Endothelial cell of umbilical vein (primary cell): ENCODE data around the gene TWIST2. TPM values are rescaled to one million over a fixed set of nuclear protein-coding genes. Genes with fewer than 3 reads are reported as not detected.

Experiments used
- BruUV-seq: library from RNA; stranded (reverse); fragments of 400-500 nt; replicated peaks from 2 replicates; lab custom pipeline; 2021; lab: Mats Ljungman, UMichigan
- CTCF ChIA-PET: fragments of 300-600, 350-600 bp; sonication (Branson Sonifier 250); formaldehyde crosslinking; loops from one replicate; lab custom pipeline; 2021; ENCODE audit warnings: antibody characterized with exemption, inconsistent platforms; lab: Charles Lee
- POLR2A ChIA-PET: fragments of 300-600, 350-600 bp; sonication (Branson Sonifier 250); formaldehyde crosslinking; loops from one replicate; lab custom pipeline; 2021; ENCODE audit warnings: antibody characterized with exemption, inconsistent platforms; lab: Charles Lee
- DNase-seq: peaks from one replicate; pipeline ENCODE4 v3.0.0-alpha.2; 2011; ENCODE audit warnings: low read depth, low spot score
- FAIRE-seq: peaks from 2 replicates; lab custom pipeline; 2011; peaks lifted over from hg19 to GRCh38; lab: Jason Lieb, UNC
- H2AFZ ChIP-seq: 2 replicates; pipeline ENCODE4 v1.6.0; 2012; ENCODE audit warnings: low read depth, low read length, control low read depth, inconsistent platforms
- H3K27ac ChIP-seq: 2 replicates; pipeline ENCODE4 v1.5.1; 2011; ENCODE audit warnings: low read depth, mild to moderate bottlenecking, control low read depth, low read length, moderate library complexity; ENCODE audit not compliant: insufficient read depth
- H3K27me3 ChIP-seq, 2 experiments: 2 replicates each; pipeline versions ENCODE4 v1.6.0 to v1.6.1; 2011; ENCODE audit warnings: low read length in 2 of 2, mixed read lengths in 1 of 2; ENCODE audit not compliant: control insufficient read depth in 2 of 2, insufficient read depth in 2 of 2
- H3K36me3 ChIP-seq, 2 experiments: 2 replicates in 1 of 2; 3 replicates in 1 of 2; pipeline ENCODE4 v1.5.1; 2011; ENCODE audit warnings: low read length in 2 of 2, mild to moderate bottlenecking in 1 of 2, moderate library complexity in 1 of 2; ENCODE audit not compliant: control insufficient read depth in 2 of 2, insufficient read depth in 2 of 2; ENCODE audit errors: extremely low read depth in 1 of 2
- H3K4me1 ChIP-seq: 3 replicates; pipeline ENCODE4 v1.5.1; 2011; ENCODE audit warnings: mild to moderate bottlenecking, low read length; ENCODE audit not compliant: control insufficient read depth, insufficient read depth; ENCODE audit errors: extremely low read depth
- H3K4me2 ChIP-seq: 2 replicates; pipeline ENCODE4 v1.6.1; 2011; ENCODE audit warnings: low read length, control low read depth, mixed read lengths; ENCODE audit not compliant: insufficient read depth
- H3K4me3 ChIP-seq, 3 experiments: fragments of 200-600 bp in 1 of 3; sonication (generic), shearing (Covaris generic) in 1 of 3; replicated peaks in 1 of 3; 2 replicates each; pipeline ENCODE4 v1.5.1; 2011 to 2016; ENCODE audit warnings: control low read depth in 3 of 3, low read length in 3 of 3, mild to moderate bottlenecking in 2 of 3, inconsistent platforms in 1 of 3, low read depth in 1 of 3, moderate library complexity in 1 of 3; ENCODE audit not compliant: insufficient read depth in 1 of 3
- H3K79me2 ChIP-seq: 2 replicates; pipeline ENCODE4 v1.6.0; 2012; ENCODE audit warnings: low read length, inconsistent platforms; ENCODE audit not compliant: control insufficient read depth, insufficient read depth
- H3K9ac ChIP-seq: replicated peaks from 2 replicates; pipeline ENCODE3; 2011; ENCODE audit warnings: low read length, control low read depth; ENCODE audit not compliant: insufficient read depth; ENCODE audit errors: extremely low read depth
- H3K9me1 ChIP-seq: replicated peaks from 3 replicates; pipeline ENCODE4 v1.6.0; 2011; ENCODE audit warnings: mild to moderate bottlenecking, low read length; ENCODE audit not compliant: control insufficient read depth, insufficient read depth; ENCODE audit errors: extremely low read depth
- H3K9me3 ChIP-seq: replicated peaks from 2 replicates; pipeline ENCODE4 v1.5.1; 2012; ENCODE audit warnings: low read length, inconsistent platforms; ENCODE audit not compliant: control insufficient read depth, insufficient read depth
- H4K20me1 ChIP-seq: replicated peaks from 2 replicates; pipeline ENCODE3; 2011; ENCODE audit warnings: mild to moderate bottlenecking, low read length; ENCODE audit not compliant: control insufficient read depth, insufficient read depth; ENCODE audit errors: extremely low read depth
- EZH2 ChIP-seq: IDR thresholded peaks from 2 replicates; pipeline ENCODE4 v1.6.1; 2012; ENCODE audit warnings: borderline replicate concordance, low read depth, mild to moderate bottlenecking, moderate library complexity, low read length, inconsistent platforms; ENCODE audit not compliant: severe bottlenecking
- FOS ChIP-seq: IDR thresholded peaks from 2 replicates; pipeline ENCODE4 v1.6.1; 2011; ENCODE audit warnings: mild to moderate bottlenecking, low read length, moderate library complexity, borderline replicate concordance; ENCODE audit not compliant: insufficient read depth
- GATA2 ChIP-seq: IDR thresholded peaks from 2 replicates; pipeline ENCODE4 v1.7.0; 2011; ENCODE audit warnings: low read depth, mild to moderate bottlenecking, moderate library complexity, mixed read lengths, low read length; ENCODE audit not compliant: insufficient read length, insufficient read depth
- JUN ChIP-seq: IDR thresholded peaks from 2 replicates; pipeline ENCODE4 v1.6.1; 2011; ENCODE audit warnings: borderline replicate concordance, low read depth; ENCODE audit not compliant: insufficient read length, insufficient read depth
- MYC ChIP-seq: IDR thresholded peaks from one replicate; pipeline ENCODE4 v1.6.1; 2011; ENCODE audit warnings: mild to moderate bottlenecking, low read depth, low read length
- POLR2A ChIP-seq: IDR thresholded peaks from 2 replicates; pipeline ENCODE4 v1.6.1; 2012; ENCODE audit warnings: low read depth, mild to moderate bottlenecking, control low read depth, low read length
- POLR2AphosphoS5 ChIP-seq: IDR thresholded peaks from 2 replicates; pipeline ENCODE4 v1.6.1; 2012; ENCODE audit warnings: low read depth, mild to moderate bottlenecking, control low read depth, low read length, moderate library complexity; ENCODE audit not compliant: insufficient read depth
- dilution Hi-C: fragments of 300-500 bp; cut with MboI; formaldehyde crosslinking; loops from one replicate; pipeline ENCODE4 v1.15.0; 2019; ENCODE audit warnings: low sequenced_read_pairs; ENCODE audit not compliant: extremely low pct_ligation_motif_present
- intact Hi-C: fragments of 100-400 bp; cut with micrococcal nuclease; formaldehyde crosslinking; loops from one replicate; pipeline ENCODE4 v1.10.0; 2022
- polyA plus RNA-seq, 4 experiments: library from polyadenylated mRNA; depleted of rRNA in 3 of 4; stranded (reverse) in 3 of 4; unstranded in 1 of 4; fragments of >200 nt; gene quantifications; 2 replicates each; pipeline versions ENCODE4 v1.2.1 to v1.2.3, GENCODE V29; 2011 to 2012; ENCODE audit warnings: missing spikeins in 1 of 4
- total RNA-seq: library from RNA; stranded (reverse); gene quantifications from 2 replicates; pipeline ENCODE4 v1.2.3, GENCODE V29; 2021
- TF ChIP-seq, protein P1 (sequence below), 2 donors: IDR thresholded peaks; 1 replicate in 1 of 2; 2 replicates in 1 of 2; pipeline ENCODE4 v1.5.1; 2011; ENCODE audit warnings: low read length in 2 of 2, mild to moderate bottlenecking in 2 of 2, moderate library complexity in 2 of 2, control low read depth in 1 of 2, inconsistent platforms in 1 of 2, low read depth in 1 of 2; ENCODE audit not compliant: insufficient read depth in 1 of 2; ENCODE audit errors: extremely low read depth in 1 of 2
- TF ChIP-seq, protein P2 (sequence below): IDR thresholded peaks from 2 replicates; pipeline ENCODE4 v1.6.1; 2011; ENCODE audit not compliant: insufficient read depth, insufficient read length

TWIST2 gene
- total and polyA plus RNA-seq, 2 donors (not counting 3 experiments of a cell fraction or from before 2014, with no cell fraction given): 2.3 to 3.4 TPM

GRCh38 chr2:238901461-238902057 lies 53.7 kb downstream of the TWIST2 start:
- DNase-seq (no peak), FAIRE-seq (no peak)
- Histone ChIP-seq H3K36me3 (no peaks in the 10 kb centered on the region), H3K27ac (no peak overlapping the region), H3K79me2 (no peaks in the 10 kb centered on the region), H2AFZ (no peak overlapping the region), H3K27me3 (no peaks in the 10 kb centered on the region), H3K9ac (no peak overlapping the region), H3K9me3 (no peaks in the 10 kb centered on the region), H3K4me1 (no peaks in the 10 kb centered on the region), H4K20me1 (no peaks in the 10 kb centered on the region), H3K4me3 (no peak overlapping the region), H3K9me1 (no peaks in the 10 kb centered on the region), H3K4me2 (no peak overlapping the region)
- ChIA-PET CTCF (no interaction called here), POLR2A (no interaction called here)
- intact Hi-C loops: no loop called here
- no TSS peak for BruUV-seq
- TF ChIP-seq FOS (no peak), EZH2 (no peak), GATA2 (no peak), MYC (no peak), JUN (no peak), POLR2A (no peak), POLR2AphosphoS5 (no peak)
- TF ChIP-seq, protein P1, sequence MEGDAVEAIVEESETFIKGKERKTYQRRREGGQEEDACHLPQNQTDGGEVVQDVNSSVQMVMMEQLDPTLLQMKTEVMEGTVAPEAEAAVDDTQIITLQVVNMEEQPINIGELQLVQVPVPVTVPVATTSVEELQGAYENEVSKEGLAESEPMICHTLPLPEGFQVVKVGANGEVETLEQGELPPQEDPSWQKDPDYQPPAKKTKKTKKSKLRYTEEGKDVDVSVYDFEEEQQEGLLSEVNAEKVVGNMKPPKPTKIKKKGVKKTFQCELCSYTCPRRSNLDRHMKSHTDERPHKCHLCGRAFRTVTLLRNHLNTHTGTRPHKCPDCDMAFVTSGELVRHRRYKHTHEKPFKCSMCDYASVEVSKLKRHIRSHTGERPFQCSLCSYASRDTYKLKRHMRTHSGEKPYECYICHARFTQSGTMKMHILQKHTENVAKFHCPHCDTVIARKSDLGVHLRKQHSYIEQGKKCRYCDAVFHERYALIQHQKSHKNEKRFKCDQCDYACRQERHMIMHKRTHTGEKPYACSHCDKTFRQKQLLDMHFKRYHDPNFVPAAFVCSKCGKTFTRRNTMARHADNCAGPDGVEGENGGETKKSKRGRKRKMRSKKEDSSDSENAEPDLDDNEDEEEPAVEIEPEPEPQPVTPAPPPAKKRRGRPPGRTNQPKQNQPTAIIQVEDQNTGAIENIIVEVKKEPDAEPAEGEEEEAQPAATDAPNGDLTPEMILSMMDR (IDR thresholded peaks at IDR 0.05; ENCODE audit: extremely low read depth in 1 of 2, insufficient read depth in 1 of 2, low read depth in 1 of 2, low read length in 2 of 2): no peak
- TF ChIP-seq, protein P2, sequence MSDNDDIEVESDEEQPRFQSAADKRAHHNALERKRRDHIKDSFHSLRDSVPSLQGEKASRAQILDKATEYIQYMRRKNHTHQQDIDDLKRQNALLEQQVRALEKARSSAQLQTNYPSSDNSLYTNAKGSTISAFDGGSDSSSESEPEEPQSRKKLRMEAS: no peak
- dilution Hi-C loops: no loop called here
